Uterus (tissue), 2 donors: ENCODE measurements around the gene GGTA1.

Experiments
- CTCF ChIP-seq, 4 experiments: fragments of 200-600 bp in 2 of 4; fragments of 450-650 bp in 2 of 4; sonication (generic) in 2 of 4; IDR thresholded peaks; one replicate each; pipeline ENCODE4 v1.5.1; 2016 to 2019; ENCODE audit warnings: antibody characterized with exemption in 4 of 4, mild to moderate bottlenecking in 2 of 4, moderate library complexity in 1 of 4
- POLR2A ChIP-seq, 2 donors: fragments of 450-650 bp; IDR thresholded peaks; one replicate each; pipeline ENCODE4 v1.6.1; 2016; ENCODE audit warnings: antibody characterized with exemption in 2 of 2, mild to moderate bottlenecking in 1 of 2, moderate library complexity in 1 of 2

- TF ChIP-seq CTCF (IDR thresholded peaks at IDR 0.05) (no peak), POLR2A (IDR thresholded peaks at IDR 0.05) (no peak)
Measured at GRCh38 chr9:121505903-121506735, 6.5 kb upstream of the GGTA1 start.
